HCT116 (cell line): ENCODE data around the gene CNDP1. TPM values are rescaled to one million over a fixed set of nuclear protein-coding genes. Genes with fewer than 3 reads are reported as not detected.

Experiments used
- ATAC-seq: fragments of 200-7000 bp; cut with Tn5 transposase; 2 replicates; pipeline ENCODE4 v1.9.1; 2020; ENCODE audit warnings: mild to moderate bottlenecking, moderate library complexity
- BruUV-seq: library from RNA; stranded (reverse); fragments of 400-500 nt; replicated peaks from 2 replicates; lab custom pipeline; 2021; lab: Mats Ljungman, UMichigan
- CTCF ChIA-PET: fragments of 300-600 bp; sonication (Branson Sonifier 250); formaldehyde crosslinking; loops from one replicate; lab custom pipeline; 2021; ENCODE audit warnings: antibody characterized with exemption; lab: Charles Lee
- POLR2A ChIA-PET: fragments of 300-600, 350-600 bp; sonication (Branson Sonifier 250); formaldehyde crosslinking; loops from one replicate; lab custom pipeline; 2021; ENCODE audit warnings: antibody characterized with exemption; lab: Charles Lee
- RAD21 ChIA-PET, 2 experiments: fragments of 300-600 bp; sonication (Branson Sonifier 250); formaldehyde crosslinking; loops; one replicate each; lab custom pipeline; 2023; ENCODE audit warnings: low total read pairs in 2 of 2; ENCODE audit not compliant: uncharacterized antibody in 2 of 2, unreplicated experiment in 2 of 2, low non-redundant PET in 1 of 2; lab: Charles Lee
- DNase-seq: peaks from one replicate; pipeline ENCODE4 v3.0.0-alpha.2; 2010; ENCODE audit warnings: low read depth, low spot score
- H2AFZ ChIP-seq: fragments of 200-600 bp; shearing (Covaris generic), sonication (generic); 2 replicates; pipeline ENCODE4 v1.6.1; 2017; ENCODE audit warnings: low read depth, mixed run types, mixed read lengths, antibody characterized with exemption, low read length; ENCODE audit not compliant: poor library complexity, severe bottlenecking
- H3K27ac ChIP-seq: 2 replicates; pipeline ENCODE4 v1.5.1; 2012; ENCODE audit warnings: low read depth, low read length
- H3K27me3 ChIP-seq: fragments of 200-600 bp; sonication (generic); 2 replicates; pipeline ENCODE4 v1.6.1; 2016; ENCODE audit warnings: mixed run types, low read length, mixed read lengths; ENCODE audit not compliant: insufficient read depth
- H3K36me3 ChIP-seq, 2 experiments: fragments of 200-500 bp in 1 of 2; fragments of 200-600 bp in 1 of 2; sonication (Bioruptor generic) in 1 of 2; sonication (generic) in 1 of 2; 2 replicates each; pipeline versions ENCODE4 v1.5.1 to v1.6.1; 2014 to 2016; ENCODE audit warnings: low read length in 2 of 2, inconsistent platforms in 1 of 2, mixed read lengths in 1 of 2, mixed run types in 1 of 2; ENCODE audit not compliant: insufficient read depth in 2 of 2, control insufficient read depth in 1 of 2
- H3K4me1 ChIP-seq, 2 experiments: fragments of 200-600 bp in 1 of 2; sonication (generic) in 1 of 2; 2 replicates each; pipeline versions ENCODE4 v1.5.1 to v1.6.1; 2012 to 2017; ENCODE audit warnings: low read length in 2 of 2, inconsistent platforms in 1 of 2, mild to moderate bottlenecking in 1 of 2, mixed read lengths in 1 of 2, mixed run types in 1 of 2, moderate library complexity in 1 of 2; ENCODE audit not compliant: insufficient read depth in 2 of 2, control insufficient read depth in 1 of 2
- H3K4me2 ChIP-seq: fragments of 200-600 bp; sonication (generic); 2 replicates; pipeline ENCODE4 v1.6.1; 2017; ENCODE audit warnings: mixed run types, low read length, mixed read lengths
- H3K4me3 ChIP-seq, 2 experiments: fragments of 200-600 bp in 1 of 2; sonication (generic) in 1 of 2; replicated peaks in 1 of 2; 2 replicates each; pipeline ENCODE4 v1.5.1; 2011 to 2016; ENCODE audit warnings: low read length in 2 of 2, control low read depth in 1 of 2, low read depth in 1 of 2, mild to moderate bottlenecking in 1 of 2, mixed read lengths in 1 of 2, mixed run types in 1 of 2
- H3K79me2 ChIP-seq: fragments of 200-600 bp; sonication (generic); 2 replicates; pipeline ENCODE4 v1.6.1; 2017; ENCODE audit warnings: mild to moderate bottlenecking, mixed run types, low read length, moderate library complexity, mixed read lengths; ENCODE audit not compliant: insufficient read depth
- H3K9ac ChIP-seq: fragments of 200-600 bp; sonication (generic); 2 replicates; pipeline ENCODE4 v1.6.1; 2016; ENCODE audit warnings: low read length, mixed read lengths
- H3K9me2 ChIP-seq: fragments of 200-600 bp; sonication (generic), shearing (Covaris generic); 2 replicates; pipeline ENCODE4 v1.6.1; 2017; ENCODE audit warnings: mixed run types, mild to moderate bottlenecking, moderate library complexity; ENCODE audit not compliant: insufficient read depth
- H3K9me3 ChIP-seq, 2 experiments: fragments of 200-500 bp in 1 of 2; fragments of 200-600 bp in 1 of 2; sonication (Bioruptor generic) in 1 of 2; sonication (generic) in 1 of 2; 2 replicates each; pipeline ENCODE4 v1.6.1; 2014 to 2017; ENCODE audit warnings: low read length in 2 of 2, mixed read lengths in 2 of 2, inconsistent platforms in 1 of 2, low read depth in 1 of 2, mild to moderate bottlenecking in 1 of 2, mixed run types in 1 of 2, moderate library complexity in 1 of 2; ENCODE audit not compliant: control insufficient read depth in 1 of 2, insufficient read depth in 1 of 2
- H4K20me1 ChIP-seq: fragments of 200-600 bp; sonication (generic), shearing (Covaris generic); 2 replicates; pipeline ENCODE4 v1.6.1; 2017; ENCODE audit warnings: mixed run types, mild to moderate bottlenecking, moderate library complexity; ENCODE audit not compliant: insufficient read depth
- CBX3 ChIP-seq: IDR thresholded peaks from 2 replicates; pipeline ENCODE4 v1.6.1; 2012; ENCODE audit warnings: low read depth
- CTCF ChIP-seq, 3 experiments: fragments of 200-600 bp in 1 of 3; sonication (generic) in 1 of 3; IDR thresholded peaks in 2 of 3; conservative IDR thresholded peaks in 1 of 3; 2 replicates each; pipeline ENCODE4 v1.5.1; 2012 to 2017; ENCODE audit warnings: low read depth in 2 of 3, low read length in 2 of 3, antibody characterized with exemption in 1 of 3, borderline replicate concordance in 1 of 3, control low read depth in 1 of 3, mild to moderate bottlenecking in 1 of 3, mixed read lengths in 1 of 3, mixed run types in 1 of 3, moderate library complexity in 1 of 3; ENCODE audit not compliant: insufficient read depth in 1 of 3
- POLR2A ChIP-seq: IDR thresholded peaks from 2 replicates; pipeline ENCODE4 v1.7.0; 2011; ENCODE audit warnings: borderline replicate concordance; ENCODE audit not compliant: insufficient read depth, insufficient read length; ENCODE audit errors: extremely low read depth
- POLR2AphosphoS5 ChIP-seq: IDR thresholded peaks from 2 replicates; pipeline ENCODE4 v1.6.1; 2011; ENCODE audit warnings: mild to moderate bottlenecking, low read depth, low read length, moderate library complexity
- RAD21 ChIP-seq: IDR thresholded peaks from 2 replicates; pipeline ENCODE4 v1.6.1; 2012; ENCODE audit warnings: low read depth, mild to moderate bottlenecking
- SIN3A ChIP-seq: IDR thresholded peaks from 2 replicates; pipeline ENCODE4 v1.6.1; 2012; ENCODE audit warnings: low read depth
- ZBTB33 ChIP-seq: IDR thresholded peaks from 2 replicates; pipeline ENCODE4 v1.6.1; 2011; ENCODE audit warnings: mild to moderate bottlenecking, low read length, moderate library complexity; ENCODE audit not compliant: insufficient replicate concordance; ENCODE audit errors: extremely low read depth
- intact Hi-C: fragments of 100-400 bp; cut with micrococcal nuclease; formaldehyde crosslinking; loops from 2 replicates; pipeline ENCODE4 v1.10.0; 2022
- total RNA-seq: library from RNA; stranded (reverse); gene quantifications from one replicate; pipeline ENCODE4 v1.2.1, GENCODE V29; 2021; ENCODE audit not compliant: unreplicated experiment

The CNDP1 gene
- total RNA-seq, 1 experiment from 2014 or later: not detected

- CTCF ChIA-PET: interaction anchor here (1.8 kb wide), 1 partner anchor 418 kb away, joined by 5 read pairs; no protein-coding TSS in a partner anchor
- H4K20me1 ChIP-seq: no peaks in the 10 kb centered on the region
- RAD21 ChIA-PET: no interaction called here
- H3K9ac ChIP-seq: no peak overlapping the region
- no peaks in the 10 kb centered on the region for H3K4me1 ChIP-seq
- no peaks in the 10 kb centered on the region for H3K9me2 ChIP-seq
- no peak overlapping the region for H3K4me3 ChIP-seq
- H3K27me3 ChIP-seq: no peaks in the 10 kb centered on the region
- BruUV-seq: no TSS peak
- peaks cover 4% of the 10 kb centered on the region; the same call in 1 of the 2 replicates for H3K79me2 ChIP-seq
- no peak overlapping the region for H2AFZ ChIP-seq
- no peaks in the 10 kb centered on the region for H3K9me3 ChIP-seq
- H3K36me3 ChIP-seq: no peaks in the 10 kb centered on the region
- intact Hi-C loops: loop anchor here (10.0 kb wide), 1 partner anchor 1102 kb away; no protein-coding TSS in a partner anchor
- peak; percentile 10 for DNase-seq
- POLR2A ChIA-PET: no interaction called here
- no peak overlapping the region for H3K27ac ChIP-seq
- H3K4me2 ChIP-seq: no peak overlapping the region
- TF ChIP-seq RAD21 (peak; percentile 55), CBX3 (no peak), SIN3A (no peak), POLR2A (no peak), CTCF (IDR thresholded peaks at IDR 0.05 in 2 of 3, conservative IDR thresholded peaks at IDR 0.05 in 1 of 3; ENCODE audit: borderline replicate concordance in 1 of 3, insufficient read depth in 1 of 3, low read depth in 2 of 3, low read length in 2 of 3) (peak in 2 of 3 experiments; percentile 36 to 56; a peak in 4 of 6 replicates), ZBTB33 (no peak), POLR2AphosphoS5 (no peak)
- TF ChIP-seq, all 23 proteins: peak for 2
- ATAC-seq: no peak; the same call in 1 of the 2 replicates
These were observed 88.9 kb downstream of the CNDP1 start for GRCh38 chr18:74623047-74623816.
